GM18951 (cell line): ENCODE results near the gene PURA.

Experiments
- POLR2A ChIP-seq: IDR thresholded peaks from 4 replicates; pipeline ENCODE4 v1.6.1; 2011; ENCODE audit warnings: mild to moderate bottlenecking; ENCODE audit not compliant: insufficient read length, insufficient read depth; ENCODE audit errors: extremely low read depth
- in situ Hi-C: fragments of 300-500 bp; cut with MboI; formaldehyde crosslinking; loops from one replicate; pipeline ENCODE4 v1.12.0; 2022; ENCODE audit warnings: low sequenced_read_pairs, mixed read lengths, inconsistent platforms; ENCODE audit not compliant: unreplicated experiment

PURA gene

GRCh38 chr5:140112685-140113179 lies 1.2 kb upstream of the PURA start:
- in situ Hi-C loops = no loop called here
- no peak for TF ChIP-seq POLR2A

DNA sequence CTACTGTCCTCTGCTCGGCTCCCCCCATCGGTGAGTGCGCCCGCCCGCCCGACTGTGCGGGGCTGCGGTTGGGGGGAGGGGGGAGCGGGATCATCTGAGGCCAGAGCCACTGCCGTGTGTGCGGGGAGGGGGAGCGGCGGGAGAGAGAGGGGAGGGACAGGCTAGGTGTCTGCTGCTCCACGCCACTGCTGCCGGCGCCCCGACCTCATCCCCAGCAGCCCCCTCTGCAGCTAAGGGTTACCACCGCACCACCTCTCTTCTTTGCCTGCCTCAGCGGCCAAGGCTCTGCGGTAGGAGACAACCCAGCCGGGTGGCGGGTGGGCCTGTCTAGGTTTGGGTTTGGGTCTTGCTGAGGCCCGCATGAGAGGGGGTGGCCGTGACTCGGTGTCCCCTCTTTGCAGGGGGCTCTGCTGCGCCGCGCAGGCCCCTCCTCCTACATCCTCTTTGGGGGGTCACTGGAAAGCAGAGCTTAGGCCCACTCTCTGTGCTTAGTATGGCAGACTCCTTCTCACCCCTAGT lies 670 bp upstream of the PURA start:
- in situ Hi-C loops = no loop called here
- TF ChIP-seq POLR2A = no peak

- TF ChIP-seq POLR2A = no peak
These were observed 654 bp downstream of the PURA start for GRCh38 chr5:140114341-140115185.

DNA sequence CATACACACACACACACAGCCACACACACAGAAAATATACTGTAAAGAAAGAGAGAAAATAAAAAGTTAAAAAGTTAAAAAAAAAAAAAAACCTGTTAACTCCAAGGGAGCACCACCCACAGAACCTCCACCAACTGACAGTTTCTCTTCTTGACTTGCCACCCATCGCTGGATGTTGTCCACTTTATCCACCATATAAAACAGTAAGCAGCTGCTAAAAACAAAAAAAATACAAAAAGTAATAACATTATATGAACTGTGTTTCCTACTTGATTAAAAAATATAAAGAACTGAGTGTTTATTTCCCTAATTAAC lies 1.2 kb downstream of the PURA start:
- TF ChIP-seq POLR2A = no peak
- in situ Hi-C loops = no loop called here

More at GRCh38 chr5:140114341-140115185, 654 bp downstream of the PURA start:
- in situ Hi-C loops = no loop called here

DNA sequence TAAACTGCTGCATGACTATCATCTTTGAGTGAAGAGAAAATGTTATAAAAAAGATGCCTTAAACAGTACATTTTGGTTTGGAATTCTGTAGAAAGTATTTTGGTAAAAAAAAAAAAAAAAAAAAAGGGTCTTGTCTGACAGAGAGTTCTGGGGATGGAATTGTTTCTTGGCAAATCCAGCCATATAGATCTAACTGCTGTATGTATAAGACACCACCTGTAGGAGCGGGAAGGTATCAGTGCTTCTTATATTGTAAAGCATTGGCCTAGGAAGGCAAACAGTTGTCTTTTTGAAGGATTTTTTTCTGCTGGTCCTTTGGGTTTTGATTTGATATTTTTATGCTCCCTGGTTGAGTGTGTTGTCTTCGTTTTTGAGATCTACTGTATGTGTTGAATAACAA lies 2.8 kb downstream of the PURA start:
- in situ Hi-C loops = no loop called here
- TF ChIP-seq POLR2A = no peak

DNA sequence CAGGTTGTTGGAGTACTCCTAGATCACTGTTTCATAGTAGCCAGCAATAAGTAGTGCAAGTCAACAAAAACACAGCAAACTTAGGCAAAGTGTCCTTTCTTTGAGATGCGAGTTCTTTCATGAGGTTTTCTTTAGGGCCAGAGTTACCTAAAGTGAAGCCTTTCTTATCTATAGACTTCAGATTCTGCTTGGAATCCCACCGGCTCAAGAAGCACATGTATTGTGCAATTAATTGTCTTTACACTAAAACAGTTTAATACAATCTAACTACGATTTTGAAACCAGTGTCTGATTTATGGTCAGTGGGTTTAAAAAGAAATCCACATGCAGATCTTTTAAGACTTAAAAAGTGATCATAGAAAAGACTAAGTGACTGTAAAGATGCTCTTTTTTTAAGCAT lies 3.6 kb downstream of the PURA start:
- in situ Hi-C loops = no loop called here
- no peak for TF ChIP-seq POLR2A

DNA sequence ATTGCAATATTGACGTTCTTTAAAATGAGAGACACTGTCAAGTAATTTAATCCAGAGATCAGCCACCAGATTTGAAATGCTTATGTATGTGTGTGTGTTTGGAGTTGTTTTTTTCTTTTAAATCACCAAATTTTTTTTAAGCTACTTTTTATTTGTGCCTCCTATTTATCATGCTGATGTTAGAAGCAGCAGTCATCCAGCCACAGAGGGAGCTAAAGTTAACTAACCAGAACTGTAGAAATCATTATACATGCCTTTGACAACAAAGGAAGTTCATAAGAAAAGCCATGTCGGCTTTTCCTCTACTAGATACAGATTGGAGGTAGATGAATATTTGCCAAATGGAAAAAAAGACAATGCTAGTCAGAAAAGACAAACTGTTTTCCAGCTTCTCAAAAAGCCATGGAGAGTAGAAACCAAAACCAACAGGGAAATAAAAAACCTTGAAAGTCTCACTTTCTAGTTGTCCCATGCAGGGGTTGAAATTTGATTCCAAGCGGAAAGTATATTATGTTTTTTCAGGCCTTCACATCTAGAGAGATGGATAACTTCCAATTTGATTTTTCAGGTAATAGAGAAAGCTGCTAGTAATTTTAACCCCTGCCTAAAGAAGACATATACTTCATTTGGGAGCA lies 4.5 kb downstream of the PURA start:
- in situ Hi-C loops = no loop called here
- no peak for TF ChIP-seq POLR2A

- in situ Hi-C loops = no loop called here
- TF ChIP-seq POLR2A = no peak
These were observed 11.7 kb downstream of the PURA start, which contains the start of gene IGIP for GRCh38 chr5:140125637-140126036. IGIP (plus strand) TSS chr5:140125937; CDS start chr5:140128477, 2,540 bp downstream.

- in situ Hi-C loops = no loop called here
- no peak for TF ChIP-seq POLR2A
These were observed 12.6 kb downstream of the PURA start for GRCh38 chr5:140126315-140127012.

DNA sequence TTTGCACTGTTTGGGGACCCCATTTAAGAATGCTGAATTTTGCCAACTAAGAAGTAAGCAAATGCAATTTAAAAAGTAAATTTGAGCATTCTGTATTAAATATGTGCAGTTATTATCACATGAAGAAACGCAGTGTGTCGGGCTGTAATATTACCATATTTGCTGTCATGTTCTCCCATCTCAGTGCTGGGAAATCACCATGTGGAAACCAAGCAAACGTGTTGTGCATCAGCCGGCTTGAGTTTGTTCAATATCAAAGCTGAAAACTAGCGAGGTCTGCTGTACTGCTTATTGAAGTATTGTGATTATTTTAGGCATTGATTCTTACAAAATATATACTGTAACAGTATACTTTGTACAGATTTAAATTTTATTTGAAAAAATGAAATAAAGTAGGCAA lies 14.5 kb downstream of the PURA start:
- TF ChIP-seq POLR2A = no peak

GRCh38 chr5:140130949-140131733 lies 17.2 kb downstream of the PURA start:
- no peak for TF ChIP-seq POLR2A
- in situ Hi-C loops = no loop called here

More for the DNA sequence above, 14.5 kb downstream of the PURA start:
- in situ Hi-C loops = no loop called here

DNA sequence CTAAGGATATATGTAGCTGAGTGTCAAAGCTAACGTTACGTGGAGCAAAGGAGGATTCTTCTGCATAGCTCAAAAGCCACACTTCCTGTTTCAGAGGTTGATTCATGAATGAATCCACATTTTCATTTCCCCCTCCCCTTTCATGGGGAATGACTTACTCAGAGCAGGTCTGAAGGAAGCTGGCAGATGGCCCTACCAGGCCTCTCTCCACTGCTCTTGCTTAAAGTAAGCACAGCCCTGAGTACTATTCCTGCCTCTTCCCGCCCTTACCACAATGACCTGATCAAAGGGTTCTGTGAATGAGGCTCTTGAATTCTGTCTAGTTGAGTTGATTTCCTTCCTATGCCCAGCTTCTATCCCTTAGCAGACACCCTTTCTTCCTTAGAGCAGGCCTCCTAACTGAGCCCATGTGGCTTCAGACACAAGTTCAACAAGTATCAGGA lies 18.1 kb downstream of the PURA start:
- in situ Hi-C loops = no loop called here
- no peak for TF ChIP-seq POLR2A
